Mononuclear cell (primary cell): ENCODE measurements around the gene MFN2. TPM values are rescaled to one million over a fixed set of nuclear protein-coding genes. Genes with fewer than 3 reads are reported as not detected.
"Not testable (repeated sequence)": the region's sequence is repeated elsewhere in the genome, so short reads cannot be mapped to it uniquely, and the experiment has no call there.

Experiments used
- H3K27me3 ChIP-seq: 2 replicates; pipeline ENCODE4 v1.6.0; 2011; ENCODE audit warnings: low read length, control low read depth; ENCODE audit not compliant: insufficient read depth
- H3K4me1 ChIP-seq: 2 replicates; pipeline ENCODE4 v1.5.1; 2011; ENCODE audit warnings: mild to moderate bottlenecking, low read length, control low read depth; ENCODE audit not compliant: insufficient read depth
- H3K4me3 ChIP-seq: 2 replicates; pipeline ENCODE4 v1.5.1; 2011; ENCODE audit warnings: mild to moderate bottlenecking, low read length, moderate library complexity
- H3K9me3 ChIP-seq: 2 replicates; pipeline ENCODE4 v1.5.1; 2011; ENCODE audit warnings: low read depth, mild to moderate bottlenecking, control low read depth, low read length
- total RNA-seq: library from RNA; depleted of rRNA; stranded (reverse); fragments of >200 nt; gene quantifications from one replicate; pipeline ENCODE4 v1.2.3, GENCODE V29; 2012

Gene MFN2
- total RNA-seq, 1 donor, result 35.2 TPM

DNA sequence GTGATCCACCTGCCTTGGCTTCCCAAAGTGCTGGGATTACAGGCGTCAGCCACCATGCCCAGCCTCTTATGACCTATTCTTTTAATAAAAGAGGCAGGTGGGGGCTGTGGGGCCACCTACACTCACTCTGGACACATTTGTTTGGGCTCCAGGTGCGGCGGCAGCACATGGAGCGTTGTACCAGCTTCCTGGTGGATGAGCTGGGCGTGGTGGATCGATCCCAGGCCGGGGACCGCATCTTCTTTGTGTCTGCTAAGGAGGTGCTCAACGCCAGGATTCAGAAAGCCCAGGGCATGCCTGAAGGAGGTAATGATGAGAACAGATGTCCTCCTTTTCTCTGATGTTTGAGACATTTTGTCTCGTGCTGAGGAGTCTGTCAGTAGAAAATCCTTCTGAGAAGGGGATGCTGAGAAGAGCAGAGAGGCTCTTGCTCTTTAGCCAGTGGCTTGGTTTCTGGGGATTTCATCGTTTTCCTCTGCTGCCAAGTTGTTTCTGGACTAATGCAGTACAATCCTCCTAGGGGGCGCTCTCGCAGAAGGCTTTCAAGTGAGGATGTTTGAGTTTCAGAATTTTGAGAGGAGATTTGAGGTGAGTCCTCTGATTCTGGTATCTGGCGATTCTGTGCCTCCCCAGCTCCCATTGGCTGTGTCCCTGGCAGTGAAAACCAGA, 21.1 kb downstream of the MFN2 start:
- Histone ChIP-seq H3K9me3 (no peaks in the 10 kb centered on the region), H3K27me3 (no peaks in the 10 kb centered on the region), H3K4me3 (no peak overlapping the region), H3K4me1 (no peaks in the 10 kb centered on the region)

DNA sequence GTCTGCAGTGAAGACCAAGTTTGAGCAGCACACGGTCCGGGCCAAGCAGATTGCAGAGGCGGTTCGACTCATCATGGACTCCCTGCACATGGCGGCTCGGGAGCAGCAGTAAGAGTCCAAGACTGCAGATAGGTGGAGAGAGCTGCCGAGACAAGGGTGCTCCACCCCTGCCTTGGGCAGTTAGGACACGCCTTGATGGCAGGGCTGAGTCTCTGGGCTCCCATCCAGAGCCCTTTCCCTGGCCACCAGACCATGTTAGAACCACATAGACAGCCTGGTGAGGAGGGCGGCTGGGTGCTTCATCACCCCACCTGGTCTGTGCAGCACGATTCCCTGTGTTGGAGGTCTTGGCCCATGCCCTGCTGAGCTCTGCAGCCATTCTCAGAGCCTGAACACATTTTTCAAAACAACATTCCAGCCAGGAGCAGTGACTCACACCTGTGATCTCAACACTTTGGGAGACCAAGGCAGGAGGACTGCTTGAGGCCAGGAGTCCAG, 21.8 kb downstream of the MFN2 start:
- no peaks in the 10 kb centered on the region for H3K4me1 ChIP-seq
- no peak overlapping the region for H3K4me3 ChIP-seq
- no peaks in the 10 kb centered on the region for H3K9me3 ChIP-seq

DNA sequence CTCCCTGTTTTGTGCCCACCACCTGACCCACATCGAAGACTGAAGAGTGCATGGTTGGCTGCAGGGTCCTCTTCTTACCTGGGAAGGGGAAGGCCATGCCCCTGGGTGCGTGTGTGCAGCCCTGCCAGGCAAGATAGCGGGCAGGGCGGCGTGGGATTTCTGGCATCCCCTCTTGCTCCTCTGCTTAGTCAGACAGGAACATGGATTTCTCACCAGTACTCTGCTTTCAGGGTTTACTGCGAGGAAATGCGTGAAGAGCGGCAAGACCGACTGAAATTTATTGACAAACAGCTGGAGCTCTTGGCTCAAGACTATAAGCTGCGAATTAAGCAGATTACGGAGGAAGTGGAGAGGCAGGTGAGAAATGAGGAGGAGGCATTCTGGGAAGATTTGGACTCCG, 23.5 kb downstream of the MFN2 start:
- no peaks in the 10 kb centered on the region for H3K9me3 ChIP-seq
- H3K4me1 ChIP-seq, result no peaks in the 10 kb centered on the region
- H3K27me3 ChIP-seq, result no peaks in the 10 kb centered on the region
- H3K4me3 ChIP-seq, result no peak overlapping the region

More for the DNA sequence above, 21.8 kb downstream of the MFN2 start:
- no peaks in the 10 kb centered on the region for H3K27me3 ChIP-seq

DNA sequence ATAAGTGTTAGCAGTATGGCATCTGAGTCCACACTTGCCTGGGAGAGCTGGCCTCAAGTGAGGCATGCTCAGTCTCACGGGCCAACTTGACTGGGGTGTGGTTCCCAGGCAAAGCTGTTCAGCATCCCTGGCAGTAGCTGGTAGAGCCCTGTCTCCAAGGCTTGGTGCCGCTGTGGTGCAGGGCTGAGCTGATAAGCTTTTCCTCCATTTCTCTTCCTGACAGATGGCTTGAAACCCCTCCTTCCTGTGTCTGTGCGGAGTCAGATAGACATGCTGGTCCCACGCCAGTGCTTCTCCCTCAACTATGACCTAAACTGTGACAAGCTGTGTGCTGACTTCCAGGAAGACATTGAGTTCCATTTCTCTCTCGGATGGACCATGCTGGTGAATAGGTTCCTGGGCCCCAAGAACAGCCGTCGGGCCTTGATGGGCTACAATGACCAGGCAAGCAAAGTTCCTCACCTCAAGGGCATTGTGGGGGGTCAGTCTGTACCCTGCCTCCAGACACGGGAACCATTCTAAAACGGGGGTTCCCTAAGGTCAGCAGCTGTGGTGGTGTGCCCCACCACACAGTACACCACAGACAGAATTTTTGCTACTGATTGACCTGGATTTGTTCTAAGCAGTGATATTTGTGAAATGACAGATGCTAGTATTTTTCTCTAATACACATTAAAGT, 25.4 kb downstream of the MFN2 start:
- Histone ChIP-seq H3K4me1 (no peaks in the 10 kb centered on the region), H3K27me3 (no peaks in the 10 kb centered on the region), H3K9me3 (no peaks in the 10 kb centered on the region), H3K4me3 (no peak overlapping the region)

DNA sequence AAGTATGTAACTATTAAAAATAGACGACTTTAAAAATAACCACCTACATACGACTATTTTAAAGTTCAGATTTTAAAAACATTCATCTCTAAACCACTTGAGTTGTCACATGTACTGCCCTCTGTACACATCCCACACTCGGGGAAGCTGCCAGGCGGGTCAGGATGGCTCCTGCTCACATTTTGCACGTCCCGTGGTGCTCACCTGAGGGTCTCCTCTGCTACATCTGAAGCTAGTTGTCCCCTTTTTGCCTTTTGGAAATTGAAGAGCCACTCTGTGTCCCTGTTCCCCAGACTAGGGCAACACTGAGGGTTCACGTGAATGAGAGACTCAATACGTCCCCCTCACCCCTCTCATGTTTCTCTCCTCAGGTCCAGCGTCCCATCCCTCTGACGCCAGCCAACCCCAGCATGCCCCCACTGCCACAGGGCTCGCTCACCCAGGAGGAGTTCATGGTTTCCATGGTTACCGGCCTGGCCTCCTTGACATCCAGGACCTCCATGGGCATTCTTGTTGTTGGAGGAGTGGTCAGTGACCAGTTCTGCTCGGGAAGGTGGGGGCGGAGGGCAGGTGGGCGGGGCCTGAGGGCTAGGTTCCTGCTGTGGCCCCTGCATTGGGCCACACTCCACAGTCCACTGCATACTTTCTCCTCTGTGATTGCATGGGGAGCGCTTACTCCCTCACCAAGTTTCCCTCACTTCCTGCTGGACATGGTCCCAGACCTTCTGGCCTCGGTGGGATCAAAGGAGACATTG, 26.1 kb downstream of the MFN2 start:
- Histone ChIP-seq H3K4me1 (no peaks in the 10 kb centered on the region), H3K4me3 (no peak overlapping the region), H3K9me3 (no peaks in the 10 kb centered on the region), H3K27me3 (no peaks in the 10 kb centered on the region)

DNA sequence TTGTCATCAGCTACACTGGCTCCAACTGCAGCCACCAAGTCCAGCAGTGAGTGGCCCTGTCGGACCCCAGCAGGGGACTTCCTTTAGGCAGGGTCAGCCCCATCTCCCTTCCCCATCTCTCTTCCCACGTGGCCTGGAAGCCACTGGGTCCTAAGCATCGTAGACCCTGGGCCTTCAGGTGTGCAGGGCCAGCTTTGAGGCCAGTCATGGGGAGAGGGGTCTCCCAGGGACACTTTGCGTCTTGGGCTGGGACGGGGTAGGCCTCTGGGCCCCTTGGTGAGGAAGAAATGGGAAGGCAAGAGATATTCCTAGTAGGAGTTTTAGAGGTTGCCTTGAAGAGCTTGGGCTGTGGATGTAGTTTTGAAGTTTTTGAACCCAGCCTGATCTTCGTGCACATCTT, 27.0 kb downstream of the MFN2 start:
- H3K9me3 ChIP-seq, result no peaks in the 10 kb centered on the region
- no peaks in the 10 kb centered on the region for H3K27me3 ChIP-seq
- H3K4me3 ChIP-seq, result no peak overlapping the region
- H3K4me1 ChIP-seq, result no peaks in the 10 kb centered on the region

DNA sequence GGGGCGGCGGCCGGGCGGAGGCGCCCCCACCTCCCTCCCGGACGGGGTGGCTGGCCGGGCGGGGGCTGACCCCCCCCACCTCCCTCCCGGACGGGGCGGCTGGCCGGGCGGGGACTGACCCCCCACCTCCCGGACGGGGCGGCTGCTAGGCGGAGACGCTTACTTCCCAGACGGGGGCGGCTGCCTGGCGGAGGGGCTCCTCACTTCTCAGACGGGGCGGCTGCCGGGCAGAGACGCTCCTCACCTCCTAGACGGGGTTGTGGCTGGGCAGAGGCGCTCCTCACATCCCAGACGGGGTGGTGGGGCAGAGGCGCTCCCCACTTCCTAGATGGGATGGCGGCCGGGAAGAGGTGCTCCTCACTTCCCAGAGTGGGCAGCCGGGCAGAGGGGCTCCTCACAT, 28.1 kb downstream of the MFN2 start:
- not testable (repeated sequence) for H3K9me3 ChIP-seq, H3K4me3 ChIP-seq, H3K4me1 ChIP-seq, H3K27me3 ChIP-seq

DNA sequence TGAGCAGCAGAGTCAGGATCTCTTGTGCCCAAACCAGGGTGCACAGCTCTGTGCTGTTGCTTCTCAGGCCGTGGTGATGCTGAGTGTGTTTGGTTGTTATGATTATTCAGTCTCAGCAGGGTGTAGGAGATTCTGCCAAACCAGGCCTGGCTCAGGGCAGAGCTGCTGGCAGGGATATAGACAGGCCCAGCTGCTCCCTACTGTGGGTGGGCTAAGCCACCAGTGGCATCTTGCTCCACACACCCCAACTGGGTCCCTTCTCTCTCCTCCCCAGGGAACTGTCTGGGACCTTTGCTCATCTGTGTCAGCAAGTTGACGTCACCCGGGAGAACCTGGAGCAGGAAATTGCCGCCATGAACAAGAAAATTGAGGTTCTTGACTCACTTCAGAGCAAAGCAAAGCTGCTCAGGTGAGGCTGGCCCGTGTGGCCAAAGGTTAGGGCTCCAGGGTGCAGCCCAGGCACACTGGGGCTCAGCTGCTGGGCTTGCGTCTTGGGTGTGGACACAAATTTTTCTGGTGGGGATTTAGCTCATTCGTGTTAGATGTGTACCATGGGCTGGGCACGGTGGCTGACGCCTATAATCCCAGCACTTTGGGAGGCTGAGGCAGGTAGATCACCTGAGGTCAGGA, 29.2 kb downstream of the MFN2 start:
- Histone ChIP-seq H3K4me3 (no peak overlapping the region), H3K4me1 (no peaks in the 10 kb centered on the region), H3K27me3 (no peaks in the 10 kb centered on the region), H3K9me3 (no peaks in the 10 kb centered on the region)

DNA sequence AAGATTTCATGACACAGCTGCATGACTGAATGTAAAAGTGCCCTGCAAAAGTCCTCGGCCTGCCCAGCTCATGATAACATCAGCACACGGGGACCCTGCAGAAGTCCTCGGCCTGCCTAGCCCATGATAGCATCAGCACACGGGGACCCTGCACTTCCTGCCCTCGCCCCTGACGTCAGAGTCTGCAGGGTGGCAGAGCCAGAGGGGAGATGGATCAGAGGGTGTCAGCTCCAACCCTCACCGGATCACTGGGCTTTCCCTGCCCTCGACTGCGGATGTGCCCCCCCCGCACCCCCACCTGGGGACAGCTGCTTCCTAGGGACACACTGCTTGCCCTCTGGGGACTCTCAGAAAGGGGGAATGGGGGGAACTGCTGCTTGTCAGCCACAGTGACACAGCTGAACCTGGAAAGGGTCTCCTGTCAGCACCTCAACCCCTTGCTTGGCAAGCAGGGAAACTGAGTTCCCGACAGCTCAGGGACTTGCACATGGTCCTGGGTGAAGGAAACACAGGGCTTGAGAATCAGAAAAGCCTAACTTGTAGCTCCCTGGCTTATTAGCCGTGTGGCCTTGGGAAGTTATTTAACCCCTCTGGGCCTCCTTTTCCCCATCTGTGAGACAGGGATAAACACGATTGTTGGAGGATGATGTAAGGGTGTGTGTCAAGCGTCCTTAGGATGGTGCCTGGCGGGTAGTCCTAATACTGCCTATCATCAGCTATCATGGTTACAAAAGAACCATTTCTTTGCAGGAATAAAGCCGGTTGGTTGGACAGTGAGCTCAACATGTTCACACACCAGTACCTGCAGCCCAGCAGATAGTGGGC, 30.7 kb downstream of the MFN2 start:
- no peaks in the 10 kb centered on the region for H3K4me1 ChIP-seq
- no peaks in the 10 kb centered on the region for H3K9me3 ChIP-seq
- H3K4me3 ChIP-seq, result no peak overlapping the region
- H3K27me3 ChIP-seq, result no peaks in the 10 kb centered on the region

DNA sequence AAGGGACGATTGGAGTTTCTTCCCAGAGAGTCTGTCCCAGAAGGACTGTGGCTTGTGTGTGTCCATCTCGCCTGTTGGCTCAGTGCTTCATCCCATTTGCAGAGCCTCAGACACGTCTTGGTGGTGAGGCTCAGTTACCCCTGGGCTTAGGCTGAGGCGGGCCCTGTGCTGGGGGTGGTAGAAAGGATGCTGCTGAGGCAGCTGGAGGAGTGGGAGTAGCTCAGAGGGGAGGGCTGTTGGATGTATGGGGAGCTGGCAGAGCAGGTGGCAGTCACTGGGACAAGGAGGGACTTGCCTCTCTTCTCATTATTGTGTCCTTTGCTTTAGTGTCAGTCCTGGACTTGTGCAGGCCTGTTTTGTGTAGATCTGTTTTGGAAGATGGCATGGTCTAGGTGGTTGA, 31.8 kb downstream of the MFN2 start:
- Histone ChIP-seq H3K27me3 (no peaks in the 10 kb centered on the region), H3K4me1 (no peaks in the 10 kb centered on the region), H3K4me3 (no peak overlapping the region), H3K9me3 (no peaks in the 10 kb centered on the region)

DNA sequence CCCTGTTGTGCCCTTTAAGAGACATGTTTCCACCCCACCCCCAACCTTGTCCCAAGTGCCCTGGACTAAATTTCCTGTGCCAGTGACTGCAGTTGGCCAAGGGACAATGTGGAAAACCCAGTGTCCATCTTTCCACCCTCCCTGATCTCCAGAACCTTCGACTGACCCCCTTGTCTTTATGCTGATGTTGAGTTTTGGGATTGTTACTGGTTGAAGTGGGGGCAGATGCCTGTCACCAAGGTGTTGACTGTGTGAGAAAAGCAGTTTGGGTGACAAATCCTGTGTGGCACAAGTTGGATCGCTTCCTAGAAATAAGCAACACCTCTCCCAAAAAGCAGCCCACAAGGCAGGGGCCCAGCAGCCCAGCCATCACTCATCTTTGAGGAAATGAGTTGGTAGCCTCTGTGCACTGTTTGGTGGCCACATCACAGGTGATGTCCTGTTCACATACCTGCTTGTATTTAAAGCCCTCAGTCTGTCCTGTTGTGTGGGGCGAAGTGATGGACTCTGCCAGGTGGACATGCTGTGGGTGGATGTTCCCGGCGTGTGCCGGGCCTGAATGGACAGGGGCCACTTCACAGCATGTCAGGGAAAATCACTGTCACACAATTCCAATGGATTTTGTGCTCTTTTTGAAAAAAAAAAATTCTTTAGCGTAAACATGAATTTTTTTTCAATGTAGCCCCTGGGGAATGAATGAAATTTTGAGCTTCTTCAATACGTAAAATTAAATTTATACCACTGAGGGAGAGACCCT, 32.5 kb downstream of the MFN2 start:
- H3K4me1 ChIP-seq, result no peaks in the 10 kb centered on the region
- H3K4me3 ChIP-seq, result no peak overlapping the region
- no peaks in the 10 kb centered on the region for H3K9me3 ChIP-seq
- no peaks in the 10 kb centered on the region for H3K27me3 ChIP-seq

DNA sequence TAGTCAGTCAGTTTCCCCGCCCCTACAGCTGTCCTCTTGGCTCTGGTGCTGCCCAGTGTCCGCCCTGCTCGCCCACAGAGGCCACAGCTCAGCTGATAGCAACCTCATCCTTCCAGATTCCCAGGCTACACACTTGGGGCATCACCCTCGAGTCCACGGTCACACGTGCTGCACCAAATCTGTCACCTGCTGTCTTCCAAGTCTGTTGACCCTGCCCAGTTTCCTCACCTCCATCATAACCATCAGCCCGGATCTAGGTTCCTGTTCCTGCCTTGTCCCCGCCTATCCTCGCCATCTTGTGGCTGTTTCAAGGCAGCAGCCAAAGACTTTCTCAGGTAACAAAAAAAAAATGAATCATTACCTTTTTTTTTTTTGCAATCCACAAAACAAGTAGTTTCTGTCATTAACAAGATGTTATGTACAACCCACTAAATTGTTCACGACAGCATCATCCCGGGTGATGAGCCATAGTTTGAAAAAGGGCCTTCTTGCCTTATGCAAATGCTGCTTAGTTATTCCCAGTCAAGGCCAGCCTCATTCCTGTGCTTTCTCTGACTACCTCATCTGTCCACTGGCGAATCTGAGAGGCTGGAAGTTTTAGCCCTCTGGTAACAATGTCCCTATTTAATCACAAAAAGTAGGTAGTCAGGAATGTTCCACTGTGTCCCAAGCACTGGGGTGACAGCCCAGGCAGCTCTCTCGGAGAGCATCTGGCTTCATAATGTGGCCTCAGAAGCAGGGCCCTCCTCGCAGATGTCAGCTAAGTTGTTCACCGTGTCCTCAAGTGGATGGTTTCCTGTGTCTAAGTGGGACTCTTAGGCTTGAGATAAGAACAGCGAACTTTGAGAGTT, 34.1 kb downstream of the MFN2 start:
- H3K9me3 ChIP-seq, result no peaks in the 10 kb centered on the region
- H3K4me3 ChIP-seq, result no peak overlapping the region
- no peaks in the 10 kb centered on the region for H3K4me1 ChIP-seq
- H3K27me3 ChIP-seq, result no peaks in the 10 kb centered on the region

DNA sequence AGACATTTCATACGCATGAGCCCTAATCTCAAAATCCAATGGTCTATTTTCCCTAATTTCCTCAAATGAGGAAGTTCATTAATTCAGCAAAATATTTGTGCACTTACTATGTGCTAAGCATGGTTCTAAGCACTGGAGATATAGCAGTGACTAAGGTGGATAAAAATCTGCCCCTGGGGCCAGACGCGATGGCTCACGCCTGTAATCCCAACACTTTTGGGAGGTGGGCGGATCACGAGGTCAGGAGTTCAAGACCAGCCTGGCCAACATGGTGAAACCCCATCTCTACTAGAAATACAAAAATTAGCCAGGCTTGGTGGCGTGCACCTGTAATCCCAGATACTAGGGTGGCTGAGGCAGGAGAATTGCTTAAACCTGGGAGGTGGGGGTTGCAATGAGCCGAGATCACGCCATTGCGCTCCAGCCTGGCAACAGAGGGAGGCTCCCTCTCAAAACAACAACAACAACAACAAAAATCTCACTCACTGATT, 34.8 kb downstream of the MFN2 start:
- Histone ChIP-seq H3K27me3 (no peaks in the 10 kb centered on the region), H3K4me1 (peaks cover 4% of the 10 kb centered on the region), H3K9me3 (no peaks in the 10 kb centered on the region), H3K4me3 (no peak overlapping the region)
